Endothelial cell of umbilical vein (primary cell): ENCODE measurements around the gene GLOD5. TPM values are rescaled to one million over a fixed set of nuclear protein-coding genes. Genes with fewer than 3 reads are reported as not detected.

Experiments
- BruUV-seq: library from RNA; stranded (reverse); fragments of 400-500 nt; replicated peaks from 2 replicates; lab custom pipeline; 2021; lab: Mats Ljungman, UMichigan
- CTCF ChIA-PET: fragments of 300-600, 350-600 bp; sonication (Branson Sonifier 250); formaldehyde crosslinking; loops from one replicate; lab custom pipeline; 2021; ENCODE audit warnings: antibody characterized with exemption, inconsistent platforms; lab: Charles Lee
- POLR2A ChIA-PET: fragments of 300-600, 350-600 bp; sonication (Branson Sonifier 250); formaldehyde crosslinking; loops from one replicate; lab custom pipeline; 2021; ENCODE audit warnings: antibody characterized with exemption, inconsistent platforms; lab: Charles Lee
- DNase-seq: peaks from one replicate; pipeline ENCODE4 v3.0.0-alpha.2; 2011; ENCODE audit warnings: low read depth, low spot score
- FAIRE-seq: peaks from 2 replicates; lab custom pipeline; 2011; peaks lifted over from hg19 to GRCh38; lab: Jason Lieb, UNC
- H2AFZ ChIP-seq: 2 replicates; pipeline ENCODE4 v1.6.0; 2012; ENCODE audit warnings: low read depth, low read length, control low read depth, inconsistent platforms
- H3K27ac ChIP-seq: 2 replicates; pipeline ENCODE4 v1.5.1; 2011; ENCODE audit warnings: low read depth, mild to moderate bottlenecking, control low read depth, low read length, moderate library complexity; ENCODE audit not compliant: insufficient read depth
- H3K27me3 ChIP-seq, 2 experiments: 2 replicates each; pipeline versions ENCODE4 v1.6.0 to v1.6.1; 2011; ENCODE audit warnings: low read length in 2 of 2, mixed read lengths in 1 of 2; ENCODE audit not compliant: control insufficient read depth in 2 of 2, insufficient read depth in 2 of 2
- H3K36me3 ChIP-seq, 2 experiments: 2 replicates in 1 of 2; 3 replicates in 1 of 2; pipeline ENCODE4 v1.5.1; 2011; ENCODE audit warnings: low read length in 2 of 2, mild to moderate bottlenecking in 1 of 2, moderate library complexity in 1 of 2; ENCODE audit not compliant: control insufficient read depth in 2 of 2, insufficient read depth in 2 of 2; ENCODE audit errors: extremely low read depth in 1 of 2
- H3K4me1 ChIP-seq: 3 replicates; pipeline ENCODE4 v1.5.1; 2011; ENCODE audit warnings: mild to moderate bottlenecking, low read length; ENCODE audit not compliant: control insufficient read depth, insufficient read depth; ENCODE audit errors: extremely low read depth
- H3K4me2 ChIP-seq: 2 replicates; pipeline ENCODE4 v1.6.1; 2011; ENCODE audit warnings: low read length, control low read depth, mixed read lengths; ENCODE audit not compliant: insufficient read depth
- H3K4me3 ChIP-seq, 3 experiments: fragments of 200-600 bp in 1 of 3; sonication (generic), shearing (Covaris generic) in 1 of 3; replicated peaks in 1 of 3; 2 replicates each; pipeline ENCODE4 v1.5.1; 2011 to 2016; ENCODE audit warnings: control low read depth in 3 of 3, low read length in 3 of 3, mild to moderate bottlenecking in 2 of 3, inconsistent platforms in 1 of 3, low read depth in 1 of 3, moderate library complexity in 1 of 3; ENCODE audit not compliant: insufficient read depth in 1 of 3
- H3K79me2 ChIP-seq: 2 replicates; pipeline ENCODE4 v1.6.0; 2012; ENCODE audit warnings: low read length, inconsistent platforms; ENCODE audit not compliant: control insufficient read depth, insufficient read depth
- H3K9ac ChIP-seq: replicated peaks from 2 replicates; pipeline ENCODE3; 2011; ENCODE audit warnings: low read length, control low read depth; ENCODE audit not compliant: insufficient read depth; ENCODE audit errors: extremely low read depth
- H3K9me1 ChIP-seq: replicated peaks from 3 replicates; pipeline ENCODE4 v1.6.0; 2011; ENCODE audit warnings: mild to moderate bottlenecking, low read length; ENCODE audit not compliant: control insufficient read depth, insufficient read depth; ENCODE audit errors: extremely low read depth
- H3K9me3 ChIP-seq: replicated peaks from 2 replicates; pipeline ENCODE4 v1.5.1; 2012; ENCODE audit warnings: low read length, inconsistent platforms; ENCODE audit not compliant: control insufficient read depth, insufficient read depth
- H4K20me1 ChIP-seq: replicated peaks from 2 replicates; pipeline ENCODE3; 2011; ENCODE audit warnings: mild to moderate bottlenecking, low read length; ENCODE audit not compliant: control insufficient read depth, insufficient read depth; ENCODE audit errors: extremely low read depth
- CTCF ChIP-seq, 2 donors: IDR thresholded peaks; 1 replicate in 1 of 2; 2 replicates in 1 of 2; pipeline ENCODE4 v1.5.1; 2011; ENCODE audit warnings: low read length in 2 of 2, mild to moderate bottlenecking in 2 of 2, moderate library complexity in 2 of 2, control low read depth in 1 of 2, inconsistent platforms in 1 of 2, low read depth in 1 of 2; ENCODE audit not compliant: insufficient read depth in 1 of 2; ENCODE audit errors: extremely low read depth in 1 of 2
- EZH2 ChIP-seq: IDR thresholded peaks from 2 replicates; pipeline ENCODE4 v1.6.1; 2012; ENCODE audit warnings: borderline replicate concordance, low read depth, mild to moderate bottlenecking, moderate library complexity, low read length, inconsistent platforms; ENCODE audit not compliant: severe bottlenecking
- FOS ChIP-seq: IDR thresholded peaks from 2 replicates; pipeline ENCODE4 v1.6.1; 2011; ENCODE audit warnings: mild to moderate bottlenecking, low read length, moderate library complexity, borderline replicate concordance; ENCODE audit not compliant: insufficient read depth
- GATA2 ChIP-seq: IDR thresholded peaks from 2 replicates; pipeline ENCODE4 v1.7.0; 2011; ENCODE audit warnings: low read depth, mild to moderate bottlenecking, moderate library complexity, mixed read lengths, low read length; ENCODE audit not compliant: insufficient read length, insufficient read depth
- JUN ChIP-seq: IDR thresholded peaks from 2 replicates; pipeline ENCODE4 v1.6.1; 2011; ENCODE audit warnings: borderline replicate concordance, low read depth; ENCODE audit not compliant: insufficient read length, insufficient read depth
- MAX ChIP-seq: IDR thresholded peaks from 2 replicates; pipeline ENCODE4 v1.6.1; 2011; ENCODE audit not compliant: insufficient read depth, insufficient read length
- MYC ChIP-seq: IDR thresholded peaks from one replicate; pipeline ENCODE4 v1.6.1; 2011; ENCODE audit warnings: mild to moderate bottlenecking, low read depth, low read length
- POLR2A ChIP-seq: IDR thresholded peaks from 2 replicates; pipeline ENCODE4 v1.6.1; 2012; ENCODE audit warnings: low read depth, mild to moderate bottlenecking, control low read depth, low read length
- POLR2AphosphoS5 ChIP-seq: IDR thresholded peaks from 2 replicates; pipeline ENCODE4 v1.6.1; 2012; ENCODE audit warnings: low read depth, mild to moderate bottlenecking, control low read depth, low read length, moderate library complexity; ENCODE audit not compliant: insufficient read depth
- dilution Hi-C: fragments of 300-500 bp; cut with MboI; formaldehyde crosslinking; loops from one replicate; pipeline ENCODE4 v1.15.0; 2019; ENCODE audit warnings: low sequenced_read_pairs; ENCODE audit not compliant: extremely low pct_ligation_motif_present
- intact Hi-C: fragments of 100-400 bp; cut with micrococcal nuclease; formaldehyde crosslinking; loops from one replicate; pipeline ENCODE4 v1.10.0; 2022
- polyA plus RNA-seq, 4 experiments: library from polyadenylated mRNA; depleted of rRNA in 3 of 4; stranded (reverse) in 3 of 4; unstranded in 1 of 4; fragments of >200 nt; gene quantifications; 2 replicates each; pipeline versions ENCODE4 v1.2.1 to v1.2.3, GENCODE V29; 2011 to 2012; ENCODE audit warnings: missing spikeins in 1 of 4
- total RNA-seq: library from RNA; stranded (reverse); gene quantifications from 2 replicates; pipeline ENCODE4 v1.2.3, GENCODE V29; 2021

The GLOD5 gene
- total and polyA plus RNA-seq, 2 donors (not counting 3 experiments of a cell fraction or from before 2014, with no cell fraction given), result not detected

DNA sequence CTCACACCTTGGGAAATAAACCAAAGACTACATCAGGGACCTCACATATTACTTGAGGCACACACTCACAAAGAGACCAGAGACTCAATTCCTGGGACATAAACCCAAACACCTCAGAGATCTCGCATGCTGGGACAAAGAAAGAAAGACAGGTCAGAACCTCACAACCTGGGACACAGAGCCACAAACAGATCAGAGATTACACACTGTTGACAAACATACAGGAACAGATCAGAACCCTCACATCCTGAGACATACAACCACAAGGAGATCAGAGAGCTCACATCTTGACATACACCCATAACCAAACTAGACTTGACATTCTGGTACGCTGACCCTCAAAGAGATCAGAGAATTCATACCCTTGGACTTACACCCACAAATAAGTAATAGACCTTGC is 47.7 kb upstream of the GLOD5 start:
- no peak overlapping the region for H3K27ac ChIP-seq
- H3K27me3 ChIP-seq, result peaks cover 0 to 7% of the 10 kb centered on the region in 2 experiments
- no peak overlapping the region for H3K9ac ChIP-seq
- H3K4me2 ChIP-seq, result no peak overlapping the region
- no peaks in the 10 kb centered on the region for H3K4me1 ChIP-seq
- dilution Hi-C loops (no loop called here), intact Hi-C loops (no loop called here)
- DNase-seq (no peak), FAIRE-seq (no peak)
- H4K20me1 ChIP-seq, result no peaks in the 10 kb centered on the region
- H3K36me3 ChIP-seq, result no peaks in the 10 kb centered on the region
- H3K4me3 ChIP-seq, result no peak overlapping the region
- H3K9me3 ChIP-seq, result no peaks in the 10 kb centered on the region
- no peaks in the 10 kb centered on the region for H3K9me1 ChIP-seq
- ChIA-PET POLR2A (no interaction called here), CTCF (no interaction called here)
- BruUV-seq, result no TSS peak
- TF ChIP-seq FOS (no peak), POLR2A (no peak), MYC (no peak), EZH2 (no peak), JUN (no peak), POLR2AphosphoS5 (no peak), GATA2 (no peak), MAX (no peak), CTCF (IDR thresholded peaks at IDR 0.05; ENCODE audit: extremely low read depth in 1 of 2, insufficient read depth in 1 of 2, low read depth in 1 of 2, low read length in 2 of 2) (no peak)
- no peaks in the 10 kb centered on the region for H3K79me2 ChIP-seq
- H2AFZ ChIP-seq, result no peak overlapping the region
